GM23338 (cell line): ENCODE measurements around the gene SLC5A6. TPM values are rescaled to one million over a fixed set of nuclear protein-coding genes. Genes with fewer than 3 reads are reported as not detected.

ENCODE experiments used
- ATAC-seq: fragments of 200-7000 bp; cut with Tn5 transposase; 3 replicates; pipeline ENCODE4 v1.9.1; 2020
- DNase-seq: peaks from one replicate; pipeline ENCODE4 v3.0.0-alpha.2; 2015; ENCODE audit warnings: low spot score
- H2AFZ ChIP-seq: fragments of 200-600 bp; sonication (generic); 2 replicates; pipeline ENCODE4 v1.8.0; 2016; ENCODE audit warnings: antibody characterized with exemption, mild to moderate bottlenecking, moderate library complexity
- H3F3A ChIP-seq: fragments of 200-600 bp; sonication (generic); replicated peaks from 2 replicates; pipeline ENCODE4 v1.8.0; 2017; ENCODE audit warnings: antibody characterized with exemption, mixed run types, low read depth
- H3K27ac ChIP-seq: fragments of 200-600 bp; sonication (generic); 2 replicates; pipeline ENCODE4 v1.6.1; 2016; ENCODE audit warnings: low read depth
- H3K27me3 ChIP-seq: fragments of 200-600 bp; sonication (generic); 2 replicates; pipeline ENCODE4 v1.8.0; 2016; ENCODE audit warnings: mild to moderate bottlenecking, mixed run types, moderate library complexity; ENCODE audit not compliant: insufficient read depth
- H3K36me3 ChIP-seq: fragments of 200-600 bp; sonication (generic); 2 replicates; pipeline ENCODE4 v1.8.0; 2016; ENCODE audit warnings: mild to moderate bottlenecking; ENCODE audit not compliant: insufficient read depth
- H3K4me1 ChIP-seq: fragments of 200-600 bp; sonication (generic); 2 replicates; pipeline ENCODE4 v1.8.0; 2016; ENCODE audit warnings: mild to moderate bottlenecking, moderate library complexity; ENCODE audit not compliant: insufficient read depth
- H3K4me2 ChIP-seq: fragments of 200-600 bp; sonication (generic); 2 replicates; pipeline ENCODE4 v1.7.1; 2017; ENCODE audit warnings: mixed run types
- H3K4me3 ChIP-seq: fragments of 200-600 bp; sonication (generic); 2 replicates; pipeline ENCODE4 v1.6.1; 2016; ENCODE audit warnings: mixed run types
- H3K79me2 ChIP-seq: fragments of 200-600 bp; sonication (generic); replicated peaks from 2 replicates; pipeline ENCODE4 v1.8.0; 2017; ENCODE audit warnings: mild to moderate bottlenecking; ENCODE audit not compliant: insufficient read depth
- H3K9me2 ChIP-seq: fragments of 200-600 bp; sonication (generic); 2 replicates; pipeline ENCODE4 v1.8.0; 2017; ENCODE audit not compliant: insufficient read depth
- H4K20me1 ChIP-seq: fragments of 200-600 bp; sonication (generic); replicated peaks from 2 replicates; pipeline ENCODE4 v1.8.0; 2017; ENCODE audit warnings: mild to moderate bottlenecking; ENCODE audit not compliant: insufficient read depth
- H3K27ac Mint-ChIP-seq: 2 replicates; pipeline ENCODE4 v1.8.0; 2020; ENCODE audit warnings: inconsistent platforms, mild to moderate bottlenecking, moderate library complexity, mixed read lengths
- H3K27me3 Mint-ChIP-seq: 3 replicates; pipeline ENCODE4 v1.8.0; 2022; ENCODE audit warnings: low read depth, mild to moderate bottlenecking, moderate library complexity, mixed read lengths, inconsistent platforms; ENCODE audit not compliant: insufficient read depth, poor library complexity
- H3K36me3 Mint-ChIP-seq: 3 replicates; pipeline ENCODE4 v1.8.0; 2021; ENCODE audit warnings: low read depth, mild to moderate bottlenecking, inconsistent platforms, moderate library complexity, mixed read lengths
- H3K4me1 Mint-ChIP-seq: 3 replicates; pipeline ENCODE4 v1.8.0; 2020; ENCODE audit warnings: mild to moderate bottlenecking, inconsistent platforms, mixed read lengths
- H3K4me3 Mint-ChIP-seq: 3 replicates; pipeline ENCODE4 v1.8.0; 2021; ENCODE audit warnings: moderate library complexity, mild to moderate bottlenecking, inconsistent platforms, mixed read lengths
- H3K9me3 Mint-ChIP-seq: 3 replicates; pipeline ENCODE4 v1.8.0; 2020; ENCODE audit warnings: moderate library complexity, mild to moderate bottlenecking, inconsistent platforms, mixed read lengths
- CREB1 ChIP-seq: fragments of 250-450 bp; sonication (Bioruptor Pico); IDR thresholded peaks from 2 replicates; pipeline ENCODE4 v1.5.0; 2020; ENCODE audit warnings: low read depth, mild to moderate bottlenecking, moderate library complexity
- EZH2 ChIP-seq: fragments of 200-600 bp; sonication (generic); IDR thresholded peaks from one replicate; pipeline ENCODE4 v1.8.0; 2017; ENCODE audit warnings: antibody characterized with exemption, mild to moderate bottlenecking, low read depth; ENCODE audit not compliant: unreplicated experiment
- POLR2AphosphoS5 ChIP-seq: IDR thresholded peaks from 2 replicates; pipeline ENCODE4 v1.6.1; 2016; ENCODE audit warnings: antibody characterized with exemption, low read depth
- ZNF114 ChIP-seq: fragments of 250-450 bp; sonication (Bioruptor Pico); IDR thresholded peaks from 2 replicates; pipeline ENCODE4 v1.5.0; 2020; ENCODE audit warnings: mild to moderate bottlenecking, moderate library complexity
- ZNF331 ChIP-seq: fragments of 250-450 bp; sonication (Bioruptor Pico); IDR thresholded peaks from 2 replicates; pipeline ENCODE4 v1.5.0; 2020; ENCODE audit warnings: low read depth, mild to moderate bottlenecking, moderate library complexity
- ZNF462 ChIP-seq: fragments of 250-450 bp; sonication (Bioruptor Pico); IDR thresholded peaks from 2 replicates; pipeline ENCODE4 v1.5.0; 2020; ENCODE audit warnings: mild to moderate bottlenecking, moderate library complexity
- polyA plus RNA-seq: library from polyadenylated mRNA; unstranded; fragments of >200 nt; fragmentation: Nextera tagmentation; extraction: Ambion mirVana; gene quantifications from 2 replicates; pipeline ENCODE4 v1.2.1, GENCODE V29; 2016
- total RNA-seq: library from RNA; depleted of rRNA; stranded (reverse); fragments of >200 nt; shearing (Covaris generic); gene quantifications from 2 replicates; pipeline ENCODE4 v1.2.3, GENCODE V29; 2014
- TF ChIP-seq, protein P1 (sequence below): IDR thresholded peaks from 2 replicates; pipeline ENCODE4 v1.6.1; 2016; ENCODE audit warnings: antibody characterized with exemption
- TF ChIP-seq, protein P2 (sequence below), 2 experiments: fragments of 200-600 bp in 1 of 2; sonication (generic) in 1 of 2; conservative IDR thresholded peaks; 2 replicates each; pipeline versions ENCODE4 v1.5.1 to v1.6.1; 2016 to 2017; ENCODE audit warnings: antibody characterized with exemption in 2 of 2, low read depth in 2 of 2, mild to moderate bottlenecking in 2 of 2, moderate library complexity in 1 of 2

SLC5A6 gene
- total and polyA plus RNA-seq, 2 experiments from 2014 or later = 44.3 to 153 TPM

DNA sequence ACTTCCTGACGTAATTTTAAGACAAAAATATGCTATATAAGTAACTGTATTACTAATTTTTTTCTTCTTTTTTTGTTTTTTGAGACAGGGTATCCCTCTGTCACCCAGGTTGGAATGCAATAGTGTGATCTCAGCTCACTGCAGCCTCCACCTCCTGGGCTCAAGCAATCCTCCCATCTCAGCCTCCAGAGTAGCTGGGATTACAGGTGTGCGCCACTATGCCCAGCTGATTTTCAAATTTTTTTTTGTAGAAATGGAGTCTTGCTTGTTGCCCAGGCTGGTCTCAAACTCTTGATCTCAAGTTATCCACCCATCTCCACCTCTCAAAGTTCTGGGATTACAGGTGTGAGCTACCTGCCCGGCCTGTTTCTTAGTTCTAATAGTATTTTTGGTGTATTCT, 33.6 kb downstream of the SLC5A6 start:
- Histone ChIP-seq H4K20me1 (no peaks in the 10 kb centered on the region), H3K36me3 (no peaks in the 10 kb centered on the region), H3K27ac (no peak overlapping the region), H3K9me2 (no peaks in the 10 kb centered on the region), H3K4me2 (no peak overlapping the region), H2AFZ (no peak overlapping the region), H3K4me1 (no peaks in the 10 kb centered on the region), H3K79me2 (no peaks in the 10 kb centered on the region), H3K27me3 (no peaks in the 10 kb centered on the region), H3K4me3 (no peak overlapping the region), H3F3A (no peaks in the 10 kb centered on the region)
- DNase-seq (no peak), ATAC-seq (no peak)
- Mint-ChIP-seq H3K27ac (no peak overlapping the region), H3K27me3 (no peaks in the 10 kb centered on the region), H3K4me3 (no peak overlapping the region), H3K4me1 (peaks cover 3% of the 10 kb centered on the region; the same call in 1 of the 3 replicates), H3K9me3 (no peaks in the 10 kb centered on the region), H3K36me3 (no peaks in the 10 kb centered on the region)
- TF ChIP-seq ZNF114 (CRISPR knock-in tag) = no peak
- TF ChIP-seq ZNF331 (CRISPR knock-in tag) = no peak
- no peak for TF ChIP-seq EZH2
- no peak for TF ChIP-seq ZNF462 (CRISPR knock-in tag)
- TF ChIP-seq, protein P1, sequence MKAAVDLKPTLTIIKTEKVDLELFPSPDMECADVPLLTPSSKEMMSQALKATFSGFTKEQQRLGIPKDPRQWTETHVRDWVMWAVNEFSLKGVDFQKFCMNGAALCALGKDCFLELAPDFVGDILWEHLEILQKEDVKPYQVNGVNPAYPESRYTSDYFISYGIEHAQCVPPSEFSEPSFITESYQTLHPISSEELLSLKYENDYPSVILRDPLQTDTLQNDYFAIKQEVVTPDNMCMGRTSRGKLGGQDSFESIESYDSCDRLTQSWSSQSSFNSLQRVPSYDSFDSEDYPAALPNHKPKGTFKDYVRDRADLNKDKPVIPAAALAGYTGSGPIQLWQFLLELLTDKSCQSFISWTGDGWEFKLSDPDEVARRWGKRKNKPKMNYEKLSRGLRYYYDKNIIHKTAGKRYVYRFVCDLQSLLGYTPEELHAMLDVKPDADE = no peak
- TF ChIP-seq, protein P2, sequence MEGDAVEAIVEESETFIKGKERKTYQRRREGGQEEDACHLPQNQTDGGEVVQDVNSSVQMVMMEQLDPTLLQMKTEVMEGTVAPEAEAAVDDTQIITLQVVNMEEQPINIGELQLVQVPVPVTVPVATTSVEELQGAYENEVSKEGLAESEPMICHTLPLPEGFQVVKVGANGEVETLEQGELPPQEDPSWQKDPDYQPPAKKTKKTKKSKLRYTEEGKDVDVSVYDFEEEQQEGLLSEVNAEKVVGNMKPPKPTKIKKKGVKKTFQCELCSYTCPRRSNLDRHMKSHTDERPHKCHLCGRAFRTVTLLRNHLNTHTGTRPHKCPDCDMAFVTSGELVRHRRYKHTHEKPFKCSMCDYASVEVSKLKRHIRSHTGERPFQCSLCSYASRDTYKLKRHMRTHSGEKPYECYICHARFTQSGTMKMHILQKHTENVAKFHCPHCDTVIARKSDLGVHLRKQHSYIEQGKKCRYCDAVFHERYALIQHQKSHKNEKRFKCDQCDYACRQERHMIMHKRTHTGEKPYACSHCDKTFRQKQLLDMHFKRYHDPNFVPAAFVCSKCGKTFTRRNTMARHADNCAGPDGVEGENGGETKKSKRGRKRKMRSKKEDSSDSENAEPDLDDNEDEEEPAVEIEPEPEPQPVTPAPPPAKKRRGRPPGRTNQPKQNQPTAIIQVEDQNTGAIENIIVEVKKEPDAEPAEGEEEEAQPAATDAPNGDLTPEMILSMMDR (conservative IDR thresholded peaks at IDR 0.05; ENCODE audit: low read depth in 2 of 2) = no peak
- TF ChIP-seq POLR2AphosphoS5 = no peak
- no peak for TF ChIP-seq CREB1 (CRISPR knock-in tag)
